K562 (cell line): ENCODE results near the gene CARD8. TPM values are rescaled to one million over a fixed set of nuclear protein-coding genes. Genes with fewer than 3 reads are reported as not detected.

Source experiments
- ATAC-seq: fragments of 200-7000 bp; cut with Tn5 transposase; 3 replicates; pipeline ENCODE4 v1.9.1; 2020; ENCODE audit warnings: moderate library complexity
- BruUV-seq: library from RNA; stranded (reverse); fragments of 400-500 nt; replicated peaks from 2 replicates; lab custom pipeline; 2021; lab: Mats Ljungman, UMichigan
- CTCF ChIA-PET: fragments of 300-600 bp; formaldehyde crosslinking; extraction: SDS; loops from one replicate; lab custom pipeline; 2021; ENCODE audit warnings: low intra/inter-chr PET ratio; lab: Yijun Ruan, JAX
- POLR2A ChIA-PET: fragments of 300-600, 350-650 bp; sonication (Branson Sonifier 250); formaldehyde crosslinking; extraction: SDS; loops from one replicate; lab custom pipeline; 2021; ENCODE audit warnings: antibody characterized with exemption, inconsistent platforms; lab: Yijun Ruan, JAX
- DNase-seq, 4 experiments: peaks; one replicate each; pipeline versions ENCODE4 v3.0.0 to v3.0.0-alpha.2; 2011 to 2018; ENCODE audit warnings: low spot score in 3 of 4, mixed read lengths in 3 of 4; ENCODE audit errors: extremely low read depth in 1 of 4
- FAIRE-seq: peaks from 2 replicates; lab custom pipeline; 2011; peaks lifted over from hg19 to GRCh38; lab: Jason Lieb, UNC
- H2AFZ ChIP-seq: 2 replicates; pipeline ENCODE4 v1.6.0; 2011; ENCODE audit warnings: low read depth, low read length, control low read depth, inconsistent platforms
- H3K27ac ChIP-seq: fragments of 200-600 bp; 3 replicates; pipeline ENCODE4 v1.8.0; 2011; ENCODE audit warnings: low read depth, mild to moderate bottlenecking, control low read depth, inconsistent platforms, low read length, moderate library complexity, mixed read lengths; ENCODE audit errors: extremely low read depth
- H3K27me3 ChIP-seq, 2 experiments: fragments of 300-600 bp in 1 of 2; 2 replicates in 1 of 2; 3 replicates in 1 of 2; pipeline versions ENCODE4 v1.6.0 to v1.8.0; 2011; ENCODE audit warnings: inconsistent platforms in 2 of 2, low read length in 2 of 2, mild to moderate bottlenecking in 1 of 2, mixed read lengths in 1 of 2, moderate library complexity in 1 of 2; ENCODE audit not compliant: control insufficient read depth in 2 of 2, insufficient read depth in 2 of 2
- H3K36me3 ChIP-seq: fragments of 300-600 bp; 3 replicates; pipeline ENCODE4 v1.8.0; 2011; ENCODE audit warnings: mild to moderate bottlenecking, low read length, inconsistent platforms; ENCODE audit not compliant: control insufficient read depth, insufficient read depth
- H3K4me1 ChIP-seq, 2 experiments: fragments of 200-600 bp in 1 of 2; replicated peaks in 1 of 2; 2 replicates in 1 of 2; 3 replicates in 1 of 2; pipeline versions ENCODE4 v1.5.1 to v1.8.0; 2011; ENCODE audit warnings: inconsistent platforms in 2 of 2, low read length in 2 of 2, mild to moderate bottlenecking in 1 of 2, mixed read lengths in 1 of 2, moderate library complexity in 1 of 2; ENCODE audit not compliant: control insufficient read depth in 2 of 2, insufficient read depth in 2 of 2
- H3K4me2 ChIP-seq: 2 replicates; pipeline ENCODE4 v1.6.1; 2011; ENCODE audit warnings: low read length, control low read depth, inconsistent platforms, mixed read lengths; ENCODE audit not compliant: insufficient read depth
- H3K4me3 ChIP-seq: fragments of 200-600 bp; sonication (generic), shearing (Covaris generic); 2 replicates; pipeline ENCODE4 v1.5.1; 2016; ENCODE audit warnings: control low read depth, inconsistent platforms
- H3K79me2 ChIP-seq: fragments of 200-600 bp; 3 replicates; pipeline ENCODE4 v1.8.0; 2011; ENCODE audit warnings: low read length, inconsistent platforms; ENCODE audit not compliant: control insufficient read depth, insufficient read depth
- H3K9ac ChIP-seq, 2 experiments: 2 replicates each; pipeline versions ENCODE4 v1.6.0 to v1.6.1; 2011; ENCODE audit warnings: low read depth in 2 of 2, low read length in 2 of 2, control low read depth in 1 of 2, inconsistent platforms in 1 of 2, mild to moderate bottlenecking in 1 of 2, mixed read lengths in 1 of 2; ENCODE audit not compliant: insufficient read depth in 1 of 2
- H3K9me1 ChIP-seq: one replicate; pipeline ENCODE4 v1.6.0; 2011; ENCODE audit warnings: inconsistent platforms, mild to moderate bottlenecking, low read length, moderate library complexity; ENCODE audit not compliant: control insufficient read depth, insufficient read depth
- H3K9me3 ChIP-seq: replicated peaks from 2 replicates; pipeline ENCODE4 v1.5.1; 2011; ENCODE audit warnings: low read depth, low read length, inconsistent platforms; ENCODE audit not compliant: control insufficient read depth, insufficient read depth
- H4K20me1 ChIP-seq: replicated peaks from 2 replicates; pipeline ENCODE4 v1.6.1; 2011; ENCODE audit warnings: low read length, inconsistent platforms, mixed read lengths; ENCODE audit not compliant: control insufficient read depth, insufficient read depth
- COPS2 ChIP-seq: fragments of 450-650 bp; conservative IDR thresholded peaks from 2 replicates; pipeline ENCODE4 v1.6.1; 2016; ENCODE audit warnings: mild to moderate bottlenecking, moderate library complexity
- EGR1 ChIP-seq: fragments of 450-650 bp; conservative IDR thresholded peaks from 2 replicates; pipeline ENCODE4 v1.6.1; 2017; ENCODE audit warnings: mild to moderate bottlenecking
- ELF1 ChIP-seq: fragments of 200-800 bp; sonication (Bioruptor generic); IDR thresholded peaks from 2 replicates; pipeline ENCODE4 v1.6.1; 2016; ENCODE audit warnings: missing genetic modification characterization, missing compliant biosample characterization
- ELF4 ChIP-seq: fragments of 450-650 bp; formaldehyde crosslinking; IDR thresholded peaks from 2 replicates; pipeline ENCODE4 v1.4.0; 2022; ENCODE audit warnings: missing genetic modification characterization
- GABPA ChIP-seq: fragments of 200-800 bp; sonication (Bioruptor generic); conservative IDR thresholded peaks from 2 replicates; pipeline ENCODE4 v1.6.1; 2016; ENCODE audit warnings: low read depth, missing genetic modification characterization, missing compliant biosample characterization
- GABPB1 ChIP-seq: sonication (generic); formaldehyde crosslinking; IDR thresholded peaks from 2 replicates; pipeline ENCODE4 v1.8.0; 2022; ENCODE audit warnings: mild to moderate bottlenecking, missing genetic modification reagents
- GTF2F1 ChIP-seq: IDR thresholded peaks from 2 replicates; pipeline ENCODE4 v1.6.1; 2011; ENCODE audit warnings: low read depth, low read length, improper control_type of control experiment
- KLF16 ChIP-seq: IDR thresholded peaks from 2 replicates; pipeline ENCODE4 v1.6.1; 2016; ENCODE audit warnings: antibody characterized with exemption
- NR2C1 ChIP-seq, 2 experiments: fragments of 450-650 bp; IDR thresholded peaks; 2 replicates each; pipeline ENCODE4 v1.6.1; 2017; ENCODE audit warnings: mild to moderate bottlenecking in 2 of 2, antibody characterized with exemption in 1 of 2, inconsistent platforms in 1 of 2, missing compliant biosample characterization in 1 of 2, missing genetic modification characterization in 1 of 2
- POLR3G ChIP-seq: IDR thresholded peaks from 2 replicates; pipeline ENCODE4 v1.6.1; 2011; ENCODE audit not compliant: insufficient read length, insufficient replicate concordance; ENCODE audit errors: extremely low read depth
- PRPF4 ChIP-seq: fragments of 200-400 bp; formaldehyde crosslinking; IDR thresholded peaks from one replicate; pipeline ENCODE4 v1.6.1; 2017; ENCODE audit warnings: low read length, low read depth, mild to moderate bottlenecking; ENCODE audit not compliant: insufficient read depth, poor library complexity, severe bottlenecking
- RBM22 ChIP-seq: fragments of 200-400 bp; formaldehyde crosslinking; IDR thresholded peaks from 2 replicates; pipeline ENCODE4 v1.6.1; 2018; ENCODE audit warnings: low read length, low read depth; ENCODE audit not compliant: poor library complexity, severe bottlenecking
- SETDB1 ChIP-seq: IDR thresholded peaks from one replicate; pipeline ENCODE4 v1.6.1; 2012; ENCODE audit warnings: low read length, control low read depth, inconsistent platforms
- SMAD4 ChIP-seq: fragments of 250-450 bp; sonication (Bioruptor Pico); conservative IDR thresholded peaks from 2 replicates; pipeline ENCODE4 v1.8.0; 2021; ENCODE audit warnings: inconsistent platforms, mild to moderate bottlenecking, moderate library complexity
- ZNF282 ChIP-seq: sonication (generic); formaldehyde crosslinking; IDR thresholded peaks from 2 replicates; pipeline ENCODE4 v1.8.1; 2023; ENCODE audit warnings: missing genetic modification reagents
- ZNF589 ChIP-seq: fragments of 200-800 bp; sonication (Bioruptor generic); IDR thresholded peaks from 2 replicates; pipeline ENCODE4 v1.6.1; 2016; ENCODE audit warnings: low read depth, missing genetic modification characterization, missing compliant biosample characterization
- WGBS: fragments of 100-300 bp; shearing (Covaris generic); methylation state at CpG from one replicate; pipeline ENCODE4 v1.1.6; 2016; ENCODE audit warnings: low coverage, mixed read lengths; ENCODE audit not compliant: insufficient coverage; ENCODE audit errors: missing lambda C conversion rate; 5-methylcytosine and 5-hydroxymethylcytosine counted together
- in situ Hi-C: fragments of 300-500 bp; cut with MboI; formaldehyde crosslinking; loops from 4 replicates; pipeline ENCODE4 v1.15.0; 2018; ENCODE audit warnings: inconsistent platforms, mixed read lengths
- intact Hi-C: fragments of 100-400 bp; cut with micrococcal nuclease; formaldehyde crosslinking; loops from 2 replicates; pipeline ENCODE4 v1.14.2; 2022
- polyA plus RNA-seq, 8 experiments: library from polyadenylated mRNA; depleted of rRNA in 4 of 8; stranded (reverse) in 5 of 8; unstranded in 3 of 8; fragments of >200 nt; fragmentation: Nextera tagmentation in 2 of 8; fragmentation: Illumina TruSeq in 1 of 8; extraction: Ambion mirVana in 2 of 8; extraction: Trizol in 1 of 8; gene quantifications; 2 replicates each; pipeline versions ENCODE4 v1.2.1 to v1.2.3, GENCODE V29; 2011 to 2014; ENCODE audit warnings: inconsistent platforms in 1 of 8, missing spikeins in 1 of 8
- total RNA-seq, 7 experiments: library from RNA; depleted of rRNA in 6 of 7; stranded (reverse); fragments of >200 nt in 6 of 7; fragmentation: Illumina TruSeq in 2 of 7; extraction: Trizol in 2 of 7; gene quantifications; 2 replicates each; pipeline versions ENCODE4 v1.2.1 to v1.2.3, GENCODE V29; 2011 to 2021; ENCODE audit warnings: low replicate concordance in 1 of 7
- TF ChIP-seq, protein P1 (sequence below): fragments of 200-800 bp; sonication (Bioruptor generic); IDR thresholded peaks from 2 replicates; pipeline ENCODE4 v1.6.1; 2017; ENCODE audit warnings: missing genetic modification characterization, missing compliant biosample characterization

The CARD8 gene
- total and polyA plus RNA-seq, 9 of the 15 experiments (the other 6 are each of a cell fraction or from before 2014, with no cell fraction given), result 11.5 to 26.4 (median 20.8) TPM

DNA sequence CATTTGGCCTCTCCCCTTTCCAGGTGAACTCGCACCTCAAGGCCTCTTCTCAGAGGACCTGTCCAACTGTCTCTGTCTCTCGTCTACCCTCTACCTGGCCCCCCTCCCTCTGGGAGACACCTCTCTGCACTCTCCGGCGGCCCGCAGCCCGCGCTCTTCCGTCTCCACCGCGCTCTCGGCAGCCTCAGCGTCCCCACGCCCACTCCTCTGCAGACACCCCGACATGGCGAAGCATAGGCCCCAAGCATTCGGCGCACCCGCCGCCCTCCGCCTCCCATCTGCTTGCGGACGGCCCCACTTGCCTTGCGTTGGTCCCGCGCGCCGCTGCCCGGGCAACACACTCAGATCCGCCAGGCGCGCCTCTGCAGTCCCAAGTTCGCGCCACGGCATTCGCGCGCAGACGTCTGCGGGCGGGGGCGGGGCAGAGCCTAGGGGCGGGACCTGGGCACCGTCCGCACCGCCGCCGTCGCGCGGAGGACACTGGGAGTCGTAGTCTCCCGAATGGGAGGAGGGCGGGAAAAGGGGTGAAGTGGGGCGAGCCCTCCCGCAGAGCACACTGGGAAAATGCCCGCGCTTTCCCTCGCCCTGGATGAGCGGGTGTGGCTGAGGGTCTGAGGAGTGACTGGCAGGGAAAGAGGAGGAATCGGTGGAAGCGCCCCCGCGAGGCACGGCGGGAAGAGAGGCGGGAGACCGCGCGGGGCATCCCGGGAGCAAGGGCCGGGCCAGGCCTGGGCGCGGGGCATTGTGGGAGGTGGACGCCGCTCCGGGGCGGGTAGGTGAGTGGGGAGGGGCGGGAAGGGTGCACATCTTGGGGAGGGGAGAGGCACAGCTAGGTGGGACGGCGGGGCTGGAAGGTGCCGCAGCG lies 85.5 kb downstream of the CARD8 start, which contains the start of the genes LIG1 and ZSWIM9 (continued):
- TF ChIP-seq POLR3G, result no peak
- peak; percentile 21 for TF ChIP-seq RBM22
- TF ChIP-seq SMAD4 (CRISPR knock-in tag), result peak; percentile 80
- peak; percentile 68 for TF ChIP-seq NR2C1 (IDR thresholded peaks at IDR 0.05)
- peak; percentile 77 for TF ChIP-seq NR2C1 (tag; IDR thresholded peaks at IDR 0.05)
- TF ChIP-seq PRPF4, result no peak
- no peak for TF ChIP-seq ZNF282 (CRISPR knock-in tag)

DNA sequence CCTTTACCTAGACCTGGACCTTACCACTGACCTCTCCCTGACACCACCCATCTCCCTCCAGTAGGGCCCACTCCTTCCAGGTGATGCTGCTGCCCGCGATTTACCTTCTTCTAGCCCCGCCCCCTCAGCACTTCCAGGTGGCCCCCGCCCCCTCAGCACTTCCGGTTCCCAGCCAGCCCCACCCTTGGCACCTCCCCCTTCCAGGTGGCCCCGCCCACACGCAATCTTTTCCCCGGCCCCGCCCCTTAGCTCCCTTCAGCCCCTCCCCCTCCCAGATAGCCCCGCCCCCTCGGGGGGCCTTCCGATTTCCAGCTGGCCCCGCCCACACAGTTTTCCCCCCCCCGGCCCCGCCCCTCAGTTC lies 86.2 kb downstream of the CARD8 start:
- peak; percentile 82 to 98 (median 97) for DNase-seq
- H3K9me3 ChIP-seq, result no peaks in the 10 kb centered on the region

More for the DNA sequence above, 86.2 kb downstream of the CARD8 start:
- in situ Hi-C loops (no loop called here), intact Hi-C loops (no loop called here)
- peak overlapping the region; percentile 100 for H2AFZ ChIP-seq
- peaks cover 27% of the 10 kb centered on the region for H3K36me3 ChIP-seq
- CTCF ChIA-PET, result no interaction called here
- peak; percentile 71 for FAIRE-seq
- H3K27me3 ChIP-seq, result no peaks in the 10 kb centered on the region
- H3K79me2 ChIP-seq, result peaks cover 42% of the 10 kb centered on the region
- 0 out of 2 replicates have a peak, but pooled peaks have one; percentile 1 for TF ChIP-seq ZNF589 (CRISPR knock-in tag)
- peak; percentile 93 for TF ChIP-seq ELF1 (tag)
- TF ChIP-seq, protein P1, sequence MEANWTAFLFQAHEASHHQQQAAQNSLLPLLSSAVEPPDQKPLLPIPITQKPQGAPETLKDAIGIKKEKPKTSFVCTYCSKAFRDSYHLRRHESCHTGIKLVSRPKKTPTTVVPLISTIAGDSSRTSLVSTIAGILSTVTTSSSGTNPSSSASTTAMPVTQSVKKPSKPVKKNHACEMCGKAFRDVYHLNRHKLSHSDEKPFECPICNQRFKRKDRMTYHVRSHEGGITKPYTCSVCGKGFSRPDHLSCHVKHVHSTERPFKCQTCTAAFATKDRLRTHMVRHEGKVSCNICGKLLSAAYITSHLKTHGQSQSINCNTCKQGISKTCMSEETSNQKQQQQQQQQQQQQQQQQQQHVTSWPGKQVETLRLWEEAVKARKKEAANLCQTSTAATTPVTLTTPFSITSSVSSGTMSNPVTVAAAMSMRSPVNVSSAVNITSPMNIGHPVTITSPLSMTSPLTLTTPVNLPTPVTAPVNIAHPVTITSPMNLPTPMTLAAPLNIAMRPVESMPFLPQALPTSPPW (CRISPR knock-in tag), result peak; percentile 93
- peak; percentile 62; the same call in 1 of the 2 replicates for TF ChIP-seq GABPB1
- no peak for TF ChIP-seq SETDB1
- no peak for TF ChIP-seq KLF16
- no peak for TF ChIP-seq GTF2F1
- TF ChIP-seq ELF4 (CRISPR knock-in tag), result peak; percentile 22; the same call in 1 of the 2 replicates
- no peak for TF ChIP-seq COPS2
- peak; percentile 58 for TF ChIP-seq EGR1
- peak; percentile 85 for TF ChIP-seq GABPA (tag)
- H3K27ac ChIP-seq, result peak overlapping the region; percentile 99
- H3K9me1 ChIP-seq, result no peaks in the 10 kb centered on the region
- BruUV-seq, result no TSS peak
- peak; percentile 55 for ATAC-seq
- H3K4me2 ChIP-seq, result peak overlapping the region; percentile 96
- POLR2A ChIA-PET, result no interaction called here
- peak overlapping the region; percentile 98 to 100; a peak in 3 of 4 replicates for H3K9ac ChIP-seq
- peak overlapping the region; percentile 99 for H3K4me3 ChIP-seq
- H4K20me1 ChIP-seq, result peaks cover 8% of the 10 kb centered on the region; the same call in 1 of the 2 replicates
- 0% methylated on average over 1 of the region's 15 CpGs for WGBS
- peaks cover 7 to 17% of the 10 kb centered on the region in 2 experiments; a peak in 3 of 5 replicates for H3K4me1 ChIP-seq
